ENCODE data around the gene TBCE. TPM values are rescaled to one million over a fixed set of nuclear protein-coding genes. Genes with fewer than 3 reads are reported as not detected.
"Not testable (repeated sequence)": the region's sequence is repeated elsewhere in the genome, so short reads cannot be mapped to it uniquely, and the experiment has no call there.

The TBCE gene
- total RNA-seq, 4 donors from 2014 or later = 38.0 to 50.3 (median 44.8) TPM

GRCh38 chr1:235343726-235344125 lies 23.5 kb upstream of the TBCE start:
- no peak overlapping the region for H3K4me3 ChIP-seq (replicated peaks in 1 of 3)
- intact Hi-C loops (cut with DNase I) = no loop called here
- DNase-seq = no peak
- H3K27me3 ChIP-seq = no peaks in the 10 kb centered on the region
- 94% methylated on average over 5 of the region's 5 CpGs for WGBS, 2 donors
- no peaks in the 10 kb centered on the region for H3K9me3 ChIP-seq
- no peaks in the 10 kb centered on the region for H3K4me1 ChIP-seq
- no peak overlapping the region for H3K27ac ChIP-seq
- TF ChIP-seq CTCF (IDR thresholded peaks at IDR 0.05) = no peak
- TF ChIP-seq POLR2A (IDR thresholded peaks at IDR 0.05) = no peak
- peaks cover 0 to 11% of the 10 kb centered on the region in 2 donors for H3K36me3 ChIP-seq

GRCh38 chr1:235351441-235351840 lies 15.8 kb upstream of the TBCE start:
- 88 to 89% methylated on average over 3 of the region's 3 CpGs for WGBS, 2 donors

GRCh38 chr1:235351898-235352297 lies 15.3 kb upstream of the TBCE start:
- TF ChIP-seq POLR2A (IDR thresholded peaks at IDR 0.05) = no peak
- TF ChIP-seq CTCF (IDR thresholded peaks at IDR 0.05) = no peak
- Histone ChIP-seq H3K27ac (no peak overlapping the region), H3K4me3 (replicated peaks in 1 of 3) (no peak overlapping the region), H3K36me3 (no peaks in the 10 kb centered on the region), H3K4me1 (no peaks in the 10 kb centered on the region), H3K9me3 (no peaks in the 10 kb centered on the region), H3K27me3 (no peaks in the 10 kb centered on the region)
- no peak for DNase-seq
- intact Hi-C loops (cut with DNase I) = no loop called here
- 62 to 80% methylated on average over 3 of the region's 3 CpGs for WGBS, 2 donors

More at GRCh38 chr1:235351441-235351840, 15.8 kb upstream of the TBCE start:
- Histone ChIP-seq H3K9me3 (no peaks in the 10 kb centered on the region), H3K27ac (no peak overlapping the region), H3K36me3 (no peaks in the 10 kb centered on the region), H3K4me1 (no peaks in the 10 kb centered on the region), H3K4me3 (replicated peaks in 1 of 3) (no peak overlapping the region), H3K27me3 (no peaks in the 10 kb centered on the region)
- TF ChIP-seq CTCF (IDR thresholded peaks at IDR 0.05) = no peak
- TF ChIP-seq POLR2A (IDR thresholded peaks at IDR 0.05) = no peak
- DNase-seq = no peak
- intact Hi-C loops (cut with DNase I) = no loop called here

GRCh38 chr1:235357485-235358373 lies 9.5 kb upstream of the TBCE start:
- TF ChIP-seq CTCF (IDR thresholded peaks at IDR 0.05) = no peak
- TF ChIP-seq POLR2A (IDR thresholded peaks at IDR 0.05) = no peak
- H3K36me3 ChIP-seq = no peaks in the 10 kb centered on the region
- 74 to 76% methylated on average over 11 of the region's 11 CpGs for WGBS, 2 donors
- intact Hi-C loops (cut with DNase I) = no loop called here
- no peaks in the 10 kb centered on the region for H3K27me3 ChIP-seq
- H3K9me3 ChIP-seq = no peaks in the 10 kb centered on the region
- no peak overlapping the region for H3K27ac ChIP-seq
- H3K4me3 ChIP-seq (replicated peaks in 1 of 3) = no peak overlapping the region
- DNase-seq = no peak
- no peaks in the 10 kb centered on the region for H3K4me1 ChIP-seq

- 90 to 93% methylated on average over 3 of the region's 3 CpGs for WGBS, 2 donors
- DNase-seq = no peak
Measured at GRCh38 chr1:235358899-235359298, 8.3 kb upstream of the TBCE start.

GRCh38 chr1:235364189-235364588 lies 3.0 kb upstream of the TBCE start:
- H3K9me3 ChIP-seq; H3K27ac ChIP-seq; H3K27me3 ChIP-seq; H3K36me3 ChIP-seq; DNase-seq; H3K4me3 ChIP-seq (replicated peaks in 1 of 3); intact Hi-C loops (cut with DNase I): not testable (repeated sequence)
- H3K4me1 ChIP-seq = peaks cover 4 to 19% of the 10 kb centered on the region in 2 donors
- WGBS, 2 donors = 95 to 97% methylated on average over 9 of the region's 9 CpGs

More at GRCh38 chr1:235358899-235359298, 8.3 kb upstream of the TBCE start:
- Histone ChIP-seq H3K27ac (no peak overlapping the region), H3K36me3 (no peaks in the 10 kb centered on the region), H3K27me3 (no peaks in the 10 kb centered on the region), H3K4me1 (no peaks in the 10 kb centered on the region), H3K9me3 (no peaks in the 10 kb centered on the region), H3K4me3 (replicated peaks in 1 of 3) (no peak overlapping the region)
- TF ChIP-seq CTCF (IDR thresholded peaks at IDR 0.05) (no peak), POLR2A (IDR thresholded peaks at IDR 0.05) (no peak)
- intact Hi-C loops (cut with DNase I) = no loop called here
